HG03039 (cell line): ENCODE results near the gene RAB1B.
"Not testable (repeated sequence)": the region's sequence is repeated elsewhere in the genome, so short reads cannot be mapped to it uniquely, and the experiment has no call there.

Source experiments
- ATAC-seq: cut with Tn5 transposase; IDR thresholded peaks from one replicate; pipeline ENCODE4 v1.9.1; 2021; ENCODE audit warnings: mild to moderate bottlenecking, moderate library complexity; ENCODE audit not compliant: unreplicated experiment

Gene RAB1B

DNA sequence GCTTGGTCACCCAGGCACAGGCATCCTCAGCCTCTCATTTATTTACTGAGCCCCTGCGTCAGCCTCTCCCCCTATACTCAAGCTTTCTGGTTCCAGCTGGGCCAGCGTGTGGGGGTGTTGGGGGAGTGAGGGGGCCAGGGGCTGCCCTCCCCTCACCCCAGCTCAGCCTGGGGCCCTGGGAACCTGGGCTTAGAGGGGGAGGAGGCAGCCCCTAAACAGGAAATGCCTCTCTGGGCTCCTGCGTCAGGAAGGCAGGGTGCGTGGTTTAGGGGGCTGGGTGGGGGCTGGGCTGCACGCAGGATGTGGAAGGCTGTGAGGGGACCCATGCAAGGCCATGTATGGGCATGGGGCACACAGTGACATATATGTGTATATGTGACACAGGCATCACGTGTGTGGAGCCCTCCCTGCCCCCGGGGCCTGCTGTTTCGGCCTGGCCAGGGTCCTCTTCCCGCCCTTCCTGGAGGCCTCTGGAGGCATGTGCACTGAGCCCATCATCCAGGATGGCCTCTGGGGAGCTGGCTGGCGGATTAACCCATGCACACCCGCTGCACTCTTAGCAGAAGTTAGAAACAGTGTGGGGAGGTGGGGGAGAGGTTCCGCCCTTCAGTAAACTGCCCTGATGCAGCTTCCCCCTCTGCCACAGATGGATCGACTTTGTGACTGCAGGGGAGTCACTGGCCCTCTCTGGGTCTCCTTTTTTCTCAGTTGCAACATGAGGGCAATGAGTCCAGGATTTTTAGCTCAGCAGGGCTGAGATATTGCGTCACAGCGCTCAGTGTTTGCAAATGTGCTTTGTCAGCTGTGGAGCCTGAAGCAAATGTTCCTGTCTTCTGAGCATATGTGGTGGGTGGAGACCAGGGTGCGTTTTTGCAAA, 49.5 kb downstream of the RAB1B start:
- ATAC-seq: no peak

DNA sequence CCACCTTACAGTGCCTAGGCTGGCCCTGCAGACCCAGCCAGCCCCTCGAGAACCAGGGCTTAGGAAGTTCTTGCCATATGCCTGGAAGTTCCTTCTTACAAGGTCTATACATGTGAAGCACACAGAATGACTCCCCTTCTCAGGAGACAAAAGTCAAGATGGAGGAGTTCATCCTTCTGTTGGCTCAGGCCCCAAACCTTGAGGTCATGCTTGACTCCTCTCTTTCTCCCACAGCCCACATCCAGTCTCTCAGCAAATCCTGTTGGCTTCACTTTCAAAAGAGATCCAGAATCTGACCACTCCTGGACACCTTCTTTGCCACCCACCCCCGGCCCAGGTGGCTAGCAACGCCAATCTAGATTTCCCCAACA, 50.1 kb downstream of the RAB1B start:
- ATAC-seq: no peak

GRCh38 chr11:66320289-66320688, 51.9 kb downstream of the RAB1B start:
- ATAC-seq: not testable (repeated sequence)

- ATAC-seq: not testable (repeated sequence)
Measured at GRCh38 chr11:66320748-66321147, 52.3 kb downstream of the RAB1B start.

- ATAC-seq: no peak
Measured at GRCh38 chr11:66321606-66322005, 53.2 kb downstream of the RAB1B start.

- ATAC-seq: no peak
Measured at GRCh38 chr11:66322732-66323427, 54.4 kb downstream of the RAB1B start.

- ATAC-seq: no peak
Measured at GRCh38 chr11:66323684-66324083, 55.2 kb downstream of the RAB1B start.

DNA sequence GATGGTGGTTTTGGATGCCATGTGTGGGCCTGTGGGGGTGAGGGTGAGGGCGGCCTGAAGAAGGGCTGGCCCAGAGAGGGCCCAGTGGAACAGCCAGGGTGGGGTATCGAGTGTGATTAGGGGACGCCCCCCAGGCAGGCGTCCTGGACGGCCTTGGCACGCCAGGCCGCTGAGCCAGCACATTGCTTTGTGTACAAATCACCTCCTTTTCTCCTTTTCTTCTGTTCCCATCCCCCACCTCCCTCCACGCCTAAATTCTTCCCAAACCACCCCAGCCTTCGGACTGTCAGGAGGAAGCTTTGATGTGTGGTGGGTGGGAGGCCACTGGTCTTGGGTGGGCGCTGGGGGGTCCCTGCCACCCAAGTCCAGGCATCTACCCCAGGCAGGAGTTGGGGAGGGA, 56.2 kb downstream of the RAB1B start:
- ATAC-seq: no peak

- no peak for ATAC-seq
Measured at GRCh38 chr11:66325263-66325671, 56.8 kb downstream of the RAB1B start.

DNA sequence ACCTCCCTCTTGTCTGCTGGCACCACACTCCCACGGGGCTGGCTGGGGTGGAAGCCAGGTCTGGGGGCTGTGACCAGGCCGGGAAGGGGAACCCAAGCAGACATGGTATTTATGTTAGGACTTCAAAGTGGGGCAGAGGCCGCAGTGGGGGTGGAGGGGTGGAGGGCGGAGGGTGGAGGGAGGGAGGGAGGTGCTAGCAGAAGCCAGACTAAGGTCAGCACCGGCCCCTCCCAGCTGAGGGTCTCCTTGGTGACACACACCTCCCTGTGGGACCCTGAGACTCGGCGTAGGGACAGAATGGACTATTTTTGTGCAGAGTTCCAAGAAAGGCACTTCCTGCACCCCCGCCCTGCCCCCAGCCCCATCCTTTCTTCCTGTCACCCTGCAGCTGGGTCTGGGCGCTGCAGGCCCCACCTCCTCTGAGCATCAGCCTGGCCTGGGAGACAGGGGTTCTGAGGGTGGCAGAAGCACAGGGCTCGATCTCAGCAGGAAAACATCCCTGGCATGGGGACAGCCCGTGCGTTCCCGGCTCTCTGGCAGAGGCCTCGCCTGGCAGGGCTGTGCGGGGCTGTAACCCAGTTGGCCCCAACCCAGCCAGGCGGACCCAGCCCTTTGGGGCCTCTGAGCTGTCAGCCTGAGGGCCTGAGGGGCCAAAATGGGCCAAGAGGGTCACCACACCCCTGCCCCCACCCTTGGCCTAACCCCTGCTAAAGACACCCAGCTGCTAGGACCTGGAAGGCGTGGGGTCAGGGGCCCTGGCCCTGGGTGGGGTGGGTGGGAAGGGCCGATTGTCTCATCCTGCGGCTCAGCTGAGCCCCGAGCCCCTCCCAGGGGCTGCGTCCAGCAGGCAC, 58.0 kb downstream of the RAB1B start:
- no peak for ATAC-seq
